Measurements from ENCODE around the gene IFI6. TPM values are rescaled to one million over a fixed set of nuclear protein-coding genes. Genes with fewer than 3 reads are reported as not detected.
"Not testable (repeated sequence)": the region's sequence is repeated elsewhere in the genome, so short reads cannot be mapped to it uniquely, and the experiment has no call there.

Gene IFI6
- total RNA-seq, result 10 to 100 TPM; 41.8 to 62.5 TPM

- H3K4me3 Mint-ChIP-seq, result peak within 1 kb of the TSS; percentile 83
- H3K36me3 Mint-ChIP-seq (ENCODE audit: low read depth), result peaks cover 4% of the 10 kb centered on the region
- intact Hi-C loops (cut with DNase I, micrococcal nuclease), result loop anchor here (1.0 to 5.0 kb wide), 5 partner anchors 53 to 528 kb away; partner anchors contain the start of genes FAM76A (in 2 of the 2), STX12 (in 2 of the 2) and PPP1R8 (in 1 of the 2)
- no peaks in the 10 kb centered on the region for H3K9me3 Mint-ChIP-seq (ENCODE audit: low read depth)
- POLR2A ChIA-PET, result interaction anchor here (0.9 to 1.4 kb wide), 4 partner anchors 54 to 158 kb away, joined by 3 to 9 read pairs (median 5); partner anchors contain the start of genes FAM76A, PPP1R8 and STX12
- DNase-seq, result peak; percentile 88
- H3K4me1 Mint-ChIP-seq, result peaks cover 31% of the 10 kb centered on the region
- ATAC-seq, result peak; percentile 91
- no peaks in the 10 kb centered on the region for H3K27me3 Mint-ChIP-seq
- peak within 1 kb of the TSS; percentile 89 for H3K27ac Mint-ChIP-seq
- CTCF ChIA-PET, result interaction anchor here (0.6 to 1.7 kb wide), 18 partner anchors 10 to 1410 kb away, joined by 3 to 18 read pairs (median 3); partner anchors contain the start of genes FAM76A, PPP1R8 and STX12
Measured at GRCh38 chr1:27671964-27672749, at the start of gene IFI6. Gene IFI6, minus strand, starts transcription at chr1:27672192. Its CDS starts 2,878 bp downstream, at chr1:27669314.

GRCh38 chr1:27719286-27720251 is 47.6 kb upstream of the IFI6 start:
- H3K4me3 Mint-ChIP-seq, result no peak overlapping the region
- no peak overlapping the region for H3K27ac Mint-ChIP-seq
- peaks cover 7% of the 10 kb centered on the region for H3K9me3 Mint-ChIP-seq (ENCODE audit: low read depth)
- H3K4me1 Mint-ChIP-seq, result peaks cover 1% of the 10 kb centered on the region
- intact Hi-C loops (cut with DNase I, micrococcal nuclease), result loop anchor here in 1 of 2 experiments (1.0 kb wide), 1 partner anchor 50 kb away; no protein-coding TSS in a partner anchor
- ChIA-PET CTCF (interaction anchor here (0.9 to 1.4 kb wide), 3 partner anchors 14 to 50 kb away, joined by 3 to 5 read pairs (median 4); no protein-coding TSS in a partner anchor), POLR2A (interaction anchor here (0.5 to 0.7 kb wide), 3 partner anchors 26 to 761 kb away, joined by 3 to 4 read pairs (median 4); no protein-coding TSS in a partner anchor)
- DNase-seq (peak; percentile 9), ATAC-seq (no peak)
- no peaks in the 10 kb centered on the region for H3K36me3 Mint-ChIP-seq (ENCODE audit: low read depth)
- peaks cover 6% of the 10 kb centered on the region for H3K27me3 Mint-ChIP-seq

GRCh38 chr1:27716262-27716895 is 44.4 kb upstream of the IFI6 start:
- POLR2A ChIA-PET, result no interaction called here
- intact Hi-C loops (cut with DNase I, micrococcal nuclease), result no loop called here
- ATAC-seq, result peak; percentile 36

GRCh38 chr1:27713869-27714513 is 42.0 kb upstream of the IFI6 start:
- Mint-ChIP-seq H3K4me1 (no peaks in the 10 kb centered on the region), H3K4me3 (no peak overlapping the region), H3K36me3 (ENCODE audit: low read depth) (no peaks in the 10 kb centered on the region), H3K27me3 (peaks cover 10% of the 10 kb centered on the region), H3K27ac (no peak overlapping the region), H3K9me3 (ENCODE audit: low read depth) (peaks cover 7% of the 10 kb centered on the region)
- ATAC-seq (no peak), DNase-seq (no peak)
- intact Hi-C loops (cut with DNase I, micrococcal nuclease), result no loop called here
- CTCF ChIA-PET, result interaction anchor here (1.7 kb wide), 1 partner anchor 58 kb away, joined by 3 read pairs; no protein-coding TSS in a partner anchor
- POLR2A ChIA-PET, result interaction anchor here (0.6 kb wide), 1 partner anchor 43 kb away, joined by 8 read pairs; no protein-coding TSS in a partner anchor

More at GRCh38 chr1:27716262-27716895, 44.4 kb upstream of the IFI6 start:
- H3K27ac Mint-ChIP-seq, result no peak overlapping the region
- no peaks in the 10 kb centered on the region for H3K4me1 Mint-ChIP-seq
- H3K27me3 Mint-ChIP-seq, result peaks cover 10% of the 10 kb centered on the region
- no peaks in the 10 kb centered on the region for H3K36me3 Mint-ChIP-seq (ENCODE audit: low read depth)
- H3K4me3 Mint-ChIP-seq, result no peak overlapping the region
- DNase-seq, result no peak
- CTCF ChIA-PET, result no interaction called here
- peaks cover 7% of the 10 kb centered on the region for H3K9me3 Mint-ChIP-seq (ENCODE audit: low read depth)

DNA sequence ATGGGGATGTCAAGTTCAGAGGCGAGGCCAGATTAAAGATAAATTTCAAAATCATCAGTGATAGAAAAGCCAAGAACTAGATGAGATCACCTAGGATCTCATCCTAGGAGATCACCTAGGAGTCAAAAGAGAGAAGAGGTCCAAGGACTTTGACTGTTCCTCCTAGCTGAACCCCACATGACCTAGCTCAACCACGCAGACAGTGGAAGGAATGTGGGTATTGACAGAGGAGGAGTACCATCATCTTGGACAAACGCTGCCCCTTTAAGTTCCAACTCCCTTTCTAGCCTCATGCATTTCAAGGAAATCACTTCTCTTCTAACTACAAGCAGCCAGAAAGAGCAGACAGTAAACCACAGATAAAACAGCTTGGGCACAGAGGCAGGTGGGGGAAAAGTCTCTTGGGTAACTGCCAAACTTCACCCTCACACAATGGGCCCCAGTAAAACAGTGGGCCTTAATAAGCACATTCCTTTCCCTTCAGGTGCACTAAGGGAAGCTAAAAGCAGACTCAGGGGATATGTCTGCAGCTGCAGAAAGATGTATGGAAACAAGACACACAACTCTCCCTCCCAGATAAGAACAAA is 41.2 kb upstream of the IFI6 start:
- intact Hi-C loops (cut with DNase I, micrococcal nuclease), result no loop called here
- peaks cover 9% of the 10 kb centered on the region for H3K9me3 Mint-ChIP-seq (ENCODE audit: low read depth)
- no peaks in the 10 kb centered on the region for H3K4me1 Mint-ChIP-seq
- POLR2A ChIA-PET, result no interaction called here
- H3K4me3 Mint-ChIP-seq, result no peak overlapping the region
- CTCF ChIA-PET, result no interaction called here
- H3K27ac Mint-ChIP-seq, result no peak overlapping the region
- ATAC-seq, result no peak
- no peak for DNase-seq
- H3K36me3 Mint-ChIP-seq (ENCODE audit: low read depth), result no peaks in the 10 kb centered on the region
- H3K27me3 Mint-ChIP-seq, result peaks cover 10% of the 10 kb centered on the region

GRCh38 chr1:27710574-27710973 is 38.6 kb upstream of the IFI6 start:
- H3K4me3 Mint-ChIP-seq, result no peak overlapping the region
- H3K4me1 Mint-ChIP-seq, result no peaks in the 10 kb centered on the region
- ChIA-PET POLR2A (no interaction called here), CTCF (interaction anchor here (1.0 kb wide), 1 partner anchor 48 kb away, joined by 5 read pairs; no protein-coding TSS in a partner anchor)
- H3K27me3 Mint-ChIP-seq, result peaks cover 3% of the 10 kb centered on the region
- intact Hi-C loops (cut with DNase I, micrococcal nuclease), result no loop called here
- ATAC-seq (no peak), DNase-seq (no peak)
- H3K27ac Mint-ChIP-seq, result no peak overlapping the region
- no peaks in the 10 kb centered on the region for H3K36me3 Mint-ChIP-seq (ENCODE audit: low read depth)
- H3K9me3 Mint-ChIP-seq (ENCODE audit: low read depth), result peaks cover 2% of the 10 kb centered on the region

DNA sequence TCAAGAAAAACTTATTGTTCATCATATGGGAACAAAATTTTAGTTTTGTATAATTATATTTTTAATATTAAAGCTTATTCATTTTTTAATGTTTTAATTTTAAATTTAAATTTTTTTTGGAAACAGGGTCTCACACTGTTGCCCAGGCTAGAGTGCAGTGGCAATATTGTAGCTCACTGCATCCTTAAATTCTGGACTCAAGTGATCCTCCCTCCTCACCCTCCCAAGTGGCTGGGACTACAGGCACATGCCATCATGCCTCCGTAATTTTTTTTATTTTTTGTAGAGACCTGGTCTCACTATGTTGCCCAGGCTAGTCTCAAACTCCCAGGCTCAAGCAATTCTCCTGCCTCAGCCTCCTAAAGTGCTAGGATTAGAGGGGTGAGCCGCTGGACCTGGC is 33.6 kb upstream of the IFI6 start:
- ChIA-PET CTCF (interaction anchor here (0.7 to 1.0 kb wide), 2 partner anchors 14 to 407 kb away, joined by 3 read pairs; no protein-coding TSS in a partner anchor), POLR2A (interaction anchor here (0.6 kb wide), 1 partner anchor 699 kb away, joined by 5 read pairs; no protein-coding TSS in a partner anchor)
- intact Hi-C loops (cut with DNase I, micrococcal nuclease), result no loop called here
- H3K36me3 Mint-ChIP-seq (ENCODE audit: low read depth), result peaks cover 1% of the 10 kb centered on the region
- H3K27ac Mint-ChIP-seq, result no peak overlapping the region
- H3K4me3 Mint-ChIP-seq, result no peak overlapping the region
- peaks cover 9% of the 10 kb centered on the region for H3K9me3 Mint-ChIP-seq (ENCODE audit: low read depth)
- DNase-seq, result no peak
- no peak for ATAC-seq
- peaks cover 3% of the 10 kb centered on the region for H3K27me3 Mint-ChIP-seq
- no peaks in the 10 kb centered on the region for H3K4me1 Mint-ChIP-seq

DNA sequence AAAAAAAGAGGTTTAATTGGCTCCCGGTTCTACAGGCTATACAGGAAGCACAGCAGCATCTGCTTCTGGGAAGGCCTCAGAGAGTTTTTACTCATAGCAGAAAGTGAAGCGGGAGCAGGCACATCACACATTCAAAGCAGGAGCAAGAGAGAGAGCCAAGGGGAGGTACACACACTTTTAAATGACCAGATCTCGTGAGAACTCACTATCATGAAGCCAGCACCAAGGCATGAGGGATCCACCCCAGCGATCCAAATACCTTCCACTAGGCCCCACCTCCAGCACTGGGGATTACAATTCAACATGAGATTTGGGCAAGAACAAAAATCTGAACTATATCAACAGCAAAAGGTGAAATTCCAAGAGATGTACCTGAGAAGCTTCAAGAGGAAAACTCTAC is 33.0 kb upstream of the IFI6 start:
- POLR2A ChIA-PET, result no interaction called here
- no peak for DNase-seq
- Mint-ChIP-seq H3K36me3 (ENCODE audit: low read depth) (peaks cover 1% of the 10 kb centered on the region), H3K4me3 (no peak overlapping the region), H3K9me3 (ENCODE audit: low read depth) (peaks cover 9% of the 10 kb centered on the region), H3K27me3 (peaks cover 3% of the 10 kb centered on the region), H3K27ac (no peak overlapping the region), H3K4me1 (no peaks in the 10 kb centered on the region)
- ATAC-seq, result no peak
- intact Hi-C loops (cut with DNase I, micrococcal nuclease), result no loop called here
- CTCF ChIA-PET, result interaction anchor here (0.7 to 1.0 kb wide), 2 partner anchors 15 to 407 kb away, joined by 3 read pairs; no protein-coding TSS in a partner anchor

- H3K9me3 Mint-ChIP-seq (ENCODE audit: low read depth); POLR2A ChIA-PET; ATAC-seq; CTCF ChIA-PET; H3K27me3 Mint-ChIP-seq; DNase-seq; H3K4me3 Mint-ChIP-seq; intact Hi-C loops (cut with DNase I, micrococcal nuclease); H3K36me3 Mint-ChIP-seq (ENCODE audit: low read depth); H3K4me1 Mint-ChIP-seq; H3K27ac Mint-ChIP-seq: not testable (repeated sequence)
Measured at GRCh38 chr1:27696835-27697234, 24.8 kb upstream of the IFI6 start.

GRCh38 chr1:27690183-27690582 is 18.2 kb upstream of the IFI6 start:
- H3K27me3 Mint-ChIP-seq, result peaks cover 2% of the 10 kb centered on the region
- POLR2A ChIA-PET, result interaction anchor here (0.5 kb wide), 1 partner anchor 245 kb away, joined by 7 read pairs; the partner anchor contains the start of gene SMPDL3B
- H3K9me3 Mint-ChIP-seq (ENCODE audit: low read depth), result no peaks in the 10 kb centered on the region
- ATAC-seq (peak; percentile 45), DNase-seq (no peak)
- H3K27ac Mint-ChIP-seq, result no peak overlapping the region
- H3K4me1 Mint-ChIP-seq, result peaks cover 14% of the 10 kb centered on the region
- H3K36me3 Mint-ChIP-seq (ENCODE audit: low read depth), result no peaks in the 10 kb centered on the region
- H3K4me3 Mint-ChIP-seq, result no peak overlapping the region
- CTCF ChIA-PET, result no interaction called here
- intact Hi-C loops (cut with DNase I, micrococcal nuclease), result no loop called here

All from activated CD4-positive, alpha-beta T cell treated with anti-CD3 and anti-CD28 coated beads for 36 hours (primary cell).